ENCODE results near the gene KIF26B.

The KIF26B gene

GRCh38 chr1:245411245-245412036 is 256.7 kb downstream of the KIF26B start:
- Histone ChIP-seq H3K27me3 (ENCODE audit: control insufficient read depth, insufficient read depth, low read length) (no peaks in the 10 kb centered on the region), H3K27ac (ENCODE audit: low read depth, low read length) (no peak overlapping the region), H3K9ac (ENCODE audit: low read length) (no peak overlapping the region), H3K4me1 (ENCODE audit: control insufficient read depth, insufficient read depth, low read length) (peaks cover 5% of the 10 kb centered on the region; the same call in 1 of the 2 replicates), H3K36me3 (ENCODE audit: control insufficient read depth, insufficient read depth, low read length) (no peaks in the 10 kb centered on the region), H3K9me3 (ENCODE audit: control insufficient read depth, insufficient read depth, low read depth, low read length) (no peaks in the 10 kb centered on the region), H3K4me3 (ENCODE audit: low read depth, low read length) (no peak overlapping the region)

DNA sequence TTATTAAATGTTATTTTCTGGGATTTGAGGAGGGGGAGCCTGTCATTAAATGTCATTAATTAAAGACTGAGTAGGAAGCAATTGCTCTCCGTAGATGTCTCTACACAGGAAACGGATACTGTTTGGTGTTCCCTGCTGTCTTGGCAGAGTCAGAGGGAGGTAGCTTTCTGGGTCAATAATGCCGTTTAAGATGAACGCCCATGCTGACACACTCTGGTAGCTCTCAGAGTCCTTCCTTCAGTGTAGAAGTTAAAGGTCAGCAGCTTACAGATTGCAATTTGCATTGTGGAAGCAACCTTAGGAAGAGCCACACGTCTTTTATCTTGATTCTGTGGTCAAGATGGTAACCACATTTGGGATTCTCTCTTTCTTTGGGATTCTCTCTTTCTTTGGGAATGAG is 257.5 kb downstream of the KIF26B start:
- Histone ChIP-seq H3K4me1 (ENCODE audit: control insufficient read depth, insufficient read depth, low read length) (peaks cover 5% of the 10 kb centered on the region; the same call in 1 of the 2 replicates), H3K27me3 (ENCODE audit: control insufficient read depth, insufficient read depth, low read length) (no peaks in the 10 kb centered on the region), H3K9ac (ENCODE audit: low read length) (no peak overlapping the region), H3K36me3 (ENCODE audit: control insufficient read depth, insufficient read depth, low read length) (no peaks in the 10 kb centered on the region), H3K4me3 (ENCODE audit: low read depth, low read length) (no peak overlapping the region), H3K27ac (ENCODE audit: low read depth, low read length) (no peak overlapping the region), H3K9me3 (ENCODE audit: control insufficient read depth, insufficient read depth, low read depth, low read length) (no peaks in the 10 kb centered on the region)

DNA sequence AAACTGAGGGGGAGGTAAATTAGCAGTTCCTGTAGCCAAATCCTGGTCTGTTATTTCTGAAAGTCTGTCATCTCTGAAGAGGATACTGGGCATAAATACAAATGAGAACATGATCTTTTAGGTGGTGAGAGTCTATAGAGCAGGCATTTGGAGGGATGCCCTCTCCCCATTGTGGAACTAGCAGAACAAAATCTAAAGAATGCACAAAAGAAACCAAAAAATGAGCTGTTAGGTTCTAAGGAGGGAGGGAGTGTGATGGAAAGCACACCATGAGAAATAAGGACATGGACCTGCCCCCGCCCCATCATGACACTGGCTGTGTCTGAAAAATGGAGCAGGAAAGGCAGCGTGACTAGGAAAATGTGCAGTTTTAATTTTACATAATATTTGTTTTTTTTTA is 262.0 kb downstream of the KIF26B start:
- peaks cover 5% of the 10 kb centered on the region; the same call in 1 of the 2 replicates for H3K4me1 ChIP-seq (ENCODE audit: control insufficient read depth, insufficient read depth, low read length)
- no peaks in the 10 kb centered on the region for H3K36me3 ChIP-seq (ENCODE audit: control insufficient read depth, insufficient read depth, low read length)
- no peaks in the 10 kb centered on the region for H3K27me3 ChIP-seq (ENCODE audit: control insufficient read depth, insufficient read depth, low read length)
- no peak overlapping the region for H3K27ac ChIP-seq (ENCODE audit: low read depth, low read length)
- H3K9me3 ChIP-seq (ENCODE audit: control insufficient read depth, insufficient read depth, low read depth, low read length) = no peaks in the 10 kb centered on the region
- H3K9ac ChIP-seq (ENCODE audit: low read length) = no peak overlapping the region
- no peak overlapping the region for H3K4me3 ChIP-seq (ENCODE audit: low read depth, low read length)

DNA sequence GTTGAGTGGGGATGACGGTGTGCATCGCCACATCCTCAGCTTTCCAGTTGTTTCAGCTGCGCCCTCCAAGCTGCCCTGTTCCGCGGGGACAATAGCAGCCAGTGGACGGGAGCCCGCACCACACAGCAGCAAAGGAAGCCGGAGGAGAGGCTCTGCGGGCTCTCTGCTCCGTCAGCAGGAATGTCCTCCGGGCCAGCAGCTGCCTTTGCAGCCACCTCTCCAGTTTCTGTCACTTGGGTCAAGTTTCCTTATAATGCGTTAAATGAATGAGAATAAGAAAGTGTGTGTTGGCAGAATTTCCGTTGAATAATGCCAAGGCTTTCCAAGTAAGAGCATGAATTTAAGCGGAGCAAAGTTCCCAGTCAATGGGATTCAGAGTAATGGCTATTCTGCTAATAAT is 263.3 kb downstream of the KIF26B start:
- Histone ChIP-seq H3K27ac (ENCODE audit: low read depth, low read length) (no peak overlapping the region), H3K27me3 (ENCODE audit: control insufficient read depth, insufficient read depth, low read length) (no peaks in the 10 kb centered on the region), H3K9ac (ENCODE audit: low read length) (no peak overlapping the region), H3K9me3 (ENCODE audit: control insufficient read depth, insufficient read depth, low read depth, low read length) (no peaks in the 10 kb centered on the region), H3K36me3 (ENCODE audit: control insufficient read depth, insufficient read depth, low read length) (no peaks in the 10 kb centered on the region), H3K4me1 (ENCODE audit: control insufficient read depth, insufficient read depth, low read length) (peaks cover 5% of the 10 kb centered on the region; the same call in 1 of the 2 replicates), H3K4me3 (ENCODE audit: low read depth, low read length) (no peak overlapping the region)

- Histone ChIP-seq H3K27ac (ENCODE audit: low read depth, low read length) (no peak overlapping the region), H3K27me3 (ENCODE audit: control insufficient read depth, insufficient read depth, low read length) (no peaks in the 10 kb centered on the region), H3K4me3 (ENCODE audit: low read depth, low read length) (no peak overlapping the region), H3K9me3 (ENCODE audit: control insufficient read depth, insufficient read depth, low read depth, low read length) (no peaks in the 10 kb centered on the region), H3K9ac (ENCODE audit: low read length) (no peak overlapping the region), H3K36me3 (ENCODE audit: control insufficient read depth, insufficient read depth, low read length) (no peaks in the 10 kb centered on the region), H3K4me1 (ENCODE audit: control insufficient read depth, insufficient read depth, low read length) (no peaks in the 10 kb centered on the region)
Measured at GRCh38 chr1:245419461-245419978, 264.7 kb downstream of the KIF26B start.

DNA sequence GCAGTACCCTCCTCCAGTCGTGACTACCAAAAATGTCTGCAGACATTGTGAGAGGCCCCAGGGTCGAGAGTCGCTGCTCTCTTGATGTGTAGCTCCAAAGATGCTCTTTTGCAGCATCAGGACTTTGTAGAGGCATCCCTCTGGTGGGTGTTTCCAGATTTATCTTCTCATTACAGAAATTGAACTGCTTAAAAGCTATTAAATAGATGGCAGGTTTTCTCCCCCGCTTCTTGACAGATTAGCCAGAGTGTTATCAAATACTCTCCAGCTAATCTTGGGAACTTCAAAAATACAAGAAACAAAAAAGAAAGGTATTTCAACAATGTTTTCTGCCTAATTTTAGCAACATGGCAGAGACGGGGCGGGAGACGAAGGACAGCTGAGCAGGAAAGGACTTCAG is 265.2 kb downstream of the KIF26B start:
- Histone ChIP-seq H3K36me3 (ENCODE audit: control insufficient read depth, insufficient read depth, low read length) (no peaks in the 10 kb centered on the region), H3K27me3 (ENCODE audit: control insufficient read depth, insufficient read depth, low read length) (no peaks in the 10 kb centered on the region), H3K4me3 (ENCODE audit: low read depth, low read length) (no peak overlapping the region), H3K4me1 (ENCODE audit: control insufficient read depth, insufficient read depth, low read length) (no peaks in the 10 kb centered on the region), H3K27ac (ENCODE audit: low read depth, low read length) (no peak overlapping the region), H3K9me3 (ENCODE audit: control insufficient read depth, insufficient read depth, low read depth, low read length) (no peaks in the 10 kb centered on the region), H3K9ac (ENCODE audit: low read length) (no peak overlapping the region)

GRCh38 chr1:245420926-245421325 is 266.1 kb downstream of the KIF26B start:
- H3K9ac ChIP-seq (ENCODE audit: low read length) = no peak overlapping the region
- no peak overlapping the region for H3K4me3 ChIP-seq (ENCODE audit: low read depth, low read length)
- no peaks in the 10 kb centered on the region for H3K27me3 ChIP-seq (ENCODE audit: control insufficient read depth, insufficient read depth, low read length)
- H3K36me3 ChIP-seq (ENCODE audit: control insufficient read depth, insufficient read depth, low read length) = no peaks in the 10 kb centered on the region
- H3K4me1 ChIP-seq (ENCODE audit: control insufficient read depth, insufficient read depth, low read length) = no peaks in the 10 kb centered on the region
- H3K27ac ChIP-seq (ENCODE audit: low read depth, low read length) = no peak overlapping the region
- no peaks in the 10 kb centered on the region for H3K9me3 ChIP-seq (ENCODE audit: control insufficient read depth, insufficient read depth, low read depth, low read length)

GRCh38 chr1:245428681-245429080 is 273.9 kb downstream of the KIF26B start:
- no peak overlapping the region for H3K4me3 ChIP-seq (ENCODE audit: low read depth, low read length)
- no peaks in the 10 kb centered on the region for H3K9me3 ChIP-seq (ENCODE audit: control insufficient read depth, insufficient read depth, low read depth, low read length)
- H3K9ac ChIP-seq (ENCODE audit: low read length) = no peak overlapping the region
- H3K36me3 ChIP-seq (ENCODE audit: control insufficient read depth, insufficient read depth, low read length) = no peaks in the 10 kb centered on the region
- no peaks in the 10 kb centered on the region for H3K4me1 ChIP-seq (ENCODE audit: control insufficient read depth, insufficient read depth, low read length)
- H3K27me3 ChIP-seq (ENCODE audit: control insufficient read depth, insufficient read depth, low read length) = no peaks in the 10 kb centered on the region
- no peak overlapping the region for H3K27ac ChIP-seq (ENCODE audit: low read depth, low read length)

DNA sequence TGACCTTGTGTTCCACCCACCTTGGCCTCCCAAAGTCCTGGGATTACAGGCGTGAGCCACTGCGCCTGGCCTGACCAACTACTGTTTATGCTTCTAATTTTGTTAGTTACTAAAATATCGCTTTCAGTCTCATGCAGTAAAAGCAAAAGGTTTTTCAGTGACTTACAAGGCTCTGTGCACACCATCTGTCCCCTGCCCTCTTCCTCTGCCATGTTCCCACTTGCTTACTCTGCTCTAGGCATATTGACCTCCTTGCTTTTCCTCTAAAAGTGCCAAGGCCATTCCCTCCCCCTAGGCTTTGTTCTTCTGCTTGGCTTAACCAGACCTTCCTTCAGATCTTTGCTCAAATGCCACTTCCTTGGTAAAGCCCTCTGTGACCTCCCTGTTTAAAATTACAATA is 276.9 kb downstream of the KIF26B start:
- H3K9me3 ChIP-seq (ENCODE audit: control insufficient read depth, insufficient read depth, low read depth, low read length) = no peaks in the 10 kb centered on the region
- no peaks in the 10 kb centered on the region for H3K36me3 ChIP-seq (ENCODE audit: control insufficient read depth, insufficient read depth, low read length)
- H3K4me1 ChIP-seq (ENCODE audit: control insufficient read depth, insufficient read depth, low read length) = no peaks in the 10 kb centered on the region
- no peak overlapping the region for H3K27ac ChIP-seq (ENCODE audit: low read depth, low read length)
- H3K9ac ChIP-seq (ENCODE audit: low read length) = no peak overlapping the region
- no peaks in the 10 kb centered on the region for H3K27me3 ChIP-seq (ENCODE audit: control insufficient read depth, insufficient read depth, low read length)
- no peak overlapping the region for H3K4me3 ChIP-seq (ENCODE audit: low read depth, low read length)

- no peak overlapping the region for H3K9ac ChIP-seq (ENCODE audit: low read length)
- H3K27me3 ChIP-seq (ENCODE audit: control insufficient read depth, insufficient read depth, low read length) = no peaks in the 10 kb centered on the region
- H3K9me3 ChIP-seq (ENCODE audit: control insufficient read depth, insufficient read depth, low read depth, low read length) = no peaks in the 10 kb centered on the region
Measured at GRCh38 chr1:245432228-245432875, 277.6 kb downstream of the KIF26B start.

GRCh38 chr1:245433561-245433960 is 278.8 kb downstream of the KIF26B start:
- Histone ChIP-seq H3K4me1 (ENCODE audit: control insufficient read depth, insufficient read depth, low read length) (no peaks in the 10 kb centered on the region), H3K36me3 (ENCODE audit: control insufficient read depth, insufficient read depth, low read length) (no peaks in the 10 kb centered on the region), H3K9ac (ENCODE audit: low read length) (no peak overlapping the region), H3K27ac (ENCODE audit: low read depth, low read length) (no peak overlapping the region), H3K9me3 (ENCODE audit: control insufficient read depth, insufficient read depth, low read depth, low read length) (no peaks in the 10 kb centered on the region), H3K27me3 (ENCODE audit: control insufficient read depth, insufficient read depth, low read length) (no peaks in the 10 kb centered on the region), H3K4me3 (ENCODE audit: low read depth, low read length) (no peak overlapping the region)

More at GRCh38 chr1:245432228-245432875, 277.6 kb downstream of the KIF26B start:
- Histone ChIP-seq H3K4me3 (ENCODE audit: low read depth, low read length) (no peak overlapping the region), H3K27ac (ENCODE audit: low read depth, low read length) (no peak overlapping the region), H3K36me3 (ENCODE audit: control insufficient read depth, insufficient read depth, low read length) (no peaks in the 10 kb centered on the region), H3K4me1 (ENCODE audit: control insufficient read depth, insufficient read depth, low read length) (no peaks in the 10 kb centered on the region)

Measured in HUES6 (cell line).